Iris pigment epithelial cell (primary cell): ENCODE measurements around the gene NRF1.
"Not testable (repeated sequence)": the region's sequence is repeated elsewhere in the genome, so short reads cannot be mapped to it uniquely, and the experiment has no call there.

ENCODE experiments used
- DNase-seq: peaks from one replicate; pipeline ENCODE4 v3.0.0-alpha.2; 2011; ENCODE audit warnings: low read depth

NRF1 gene

GRCh38 chr7:129649128-129649690, 37.7 kb downstream of the NRF1 start:
- no peak for DNase-seq

GRCh38 chr7:129650056-129650758, 38.7 kb downstream of the NRF1 start:
- no peak for DNase-seq

GRCh38 chr7:129652914-129653313, 41.4 kb downstream of the NRF1 start:
- DNase-seq = no peak

- DNase-seq = no peak
Measured at GRCh38 chr7:129655811-129656210, 44.3 kb downstream of the NRF1 start.

- DNase-seq = peak; percentile 23
Measured at GRCh38 chr7:129657363-129657762, 45.8 kb downstream of the NRF1 start.

- not testable (repeated sequence) for DNase-seq
Measured at GRCh38 chr7:129659907-129660306, 48.4 kb downstream of the NRF1 start.

GRCh38 chr7:129661645-129662182, 50.2 kb downstream of the NRF1 start:
- DNase-seq = no peak

- not testable (repeated sequence) for DNase-seq
Measured at GRCh38 chr7:129663240-129663639, 51.7 kb downstream of the NRF1 start.

- peak; percentile 79 for DNase-seq
Measured at GRCh38 chr7:129664029-129665012, 52.8 kb downstream of the NRF1 start.

- peak; percentile 99 for DNase-seq
Measured at GRCh38 chr7:129665013-129665401, 53.5 kb downstream of the NRF1 start.

- no peak for DNase-seq
Measured at GRCh38 chr7:129667116-129667515, 55.6 kb downstream of the NRF1 start.

GRCh38 chr7:129667551-129667950, 56.0 kb downstream of the NRF1 start:
- DNase-seq = no peak

- no peak for DNase-seq
Measured at GRCh38 chr7:129669901-129670300, 58.4 kb downstream of the NRF1 start.

- peak; percentile 62 for DNase-seq
Measured at GRCh38 chr7:129670656-129671055, 59.1 kb downstream of the NRF1 start.

- DNase-seq = no peak
Measured at GRCh38 chr7:129671266-129671665, 59.7 kb downstream of the NRF1 start.

- not testable (repeated sequence) for DNase-seq
Measured at GRCh38 chr7:129674475-129674874, 63.0 kb downstream of the NRF1 start.

GRCh38 chr7:129675521-129675920, 64.0 kb downstream of the NRF1 start:
- no peak for DNase-seq

- no peak for DNase-seq
Measured at GRCh38 chr7:129676017-129676897, 64.7 kb downstream of the NRF1 start.

- DNase-seq = no peak
Measured at GRCh38 chr7:129677796-129678195, 66.3 kb downstream of the NRF1 start.

GRCh38 chr7:129678606-129679005, 67.1 kb downstream of the NRF1 start:
- no peak for DNase-seq

- DNase-seq = no peak
Measured at GRCh38 chr7:129680400-129680799, 68.9 kb downstream of the NRF1 start.
